C4-2B (cell line): Measurements from ENCODE around the gene NEUROD1.
"Not testable (repeated sequence)": the region's sequence is repeated elsewhere in the genome, so short reads cannot be mapped to it uniquely, and the experiment has no call there.

ENCODE experiments used
- H3K27ac ChIP-seq: fragments of 450-650 bp; 2 replicates; pipeline ENCODE4 v1.5.1; 2017
- CTCF ChIP-seq: fragments of 450-650 bp; conservative IDR thresholded peaks from 2 replicates; pipeline ENCODE4 v1.5.1; 2017; ENCODE audit warnings: mild to moderate bottlenecking
- ZFX ChIP-seq: fragments of 450-650 bp; IDR thresholded peaks from 2 replicates; pipeline ENCODE4 v1.6.1; 2017

Gene NEUROD1

GRCh38 chr2:181680055-181680936 is at the start of gene NEUROD1:
Gene NEUROD1 (minus strand): TSS chr2:181680517. CDS start chr2:181678860, 1,657 bp downstream.
- no peak within 1 kb of the TSS for H3K27ac ChIP-seq
- TF ChIP-seq ZFX (no peak), CTCF (no peak)

- TF ChIP-seq ZFX (no peak), CTCF (no peak)
- no peak overlapping the region for H3K27ac ChIP-seq
Observed at GRCh38 chr2:181725476-181725875, 45.2 kb upstream of the NEUROD1 start.

DNA sequence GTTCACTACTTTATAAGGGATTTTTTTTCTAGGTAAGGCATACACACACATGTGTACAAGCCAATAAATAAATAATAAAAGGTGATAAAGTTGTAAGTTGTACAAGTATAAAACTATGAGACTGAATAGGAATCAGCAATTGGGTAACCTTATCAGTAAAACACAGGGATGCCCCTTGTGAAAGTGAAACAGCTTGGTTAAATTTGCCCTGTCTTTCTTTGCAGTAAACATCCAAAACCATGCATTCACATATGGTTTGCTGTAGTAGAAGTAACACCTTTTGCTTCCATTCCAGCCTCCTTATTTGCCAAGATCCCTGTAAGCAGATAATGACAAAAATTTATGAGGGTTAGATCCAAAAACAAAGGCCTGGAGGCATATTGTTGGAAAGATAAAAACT is 44.3 kb upstream of the NEUROD1 start:
- TF ChIP-seq CTCF (no peak), ZFX (no peak)
- no peak overlapping the region for H3K27ac ChIP-seq

GRCh38 chr2:181723731-181724130 is 43.4 kb upstream of the NEUROD1 start:
- H3K27ac ChIP-seq, result no peak overlapping the region
- no peak for TF ChIP-seq ZFX
- no peak for TF ChIP-seq CTCF

DNA sequence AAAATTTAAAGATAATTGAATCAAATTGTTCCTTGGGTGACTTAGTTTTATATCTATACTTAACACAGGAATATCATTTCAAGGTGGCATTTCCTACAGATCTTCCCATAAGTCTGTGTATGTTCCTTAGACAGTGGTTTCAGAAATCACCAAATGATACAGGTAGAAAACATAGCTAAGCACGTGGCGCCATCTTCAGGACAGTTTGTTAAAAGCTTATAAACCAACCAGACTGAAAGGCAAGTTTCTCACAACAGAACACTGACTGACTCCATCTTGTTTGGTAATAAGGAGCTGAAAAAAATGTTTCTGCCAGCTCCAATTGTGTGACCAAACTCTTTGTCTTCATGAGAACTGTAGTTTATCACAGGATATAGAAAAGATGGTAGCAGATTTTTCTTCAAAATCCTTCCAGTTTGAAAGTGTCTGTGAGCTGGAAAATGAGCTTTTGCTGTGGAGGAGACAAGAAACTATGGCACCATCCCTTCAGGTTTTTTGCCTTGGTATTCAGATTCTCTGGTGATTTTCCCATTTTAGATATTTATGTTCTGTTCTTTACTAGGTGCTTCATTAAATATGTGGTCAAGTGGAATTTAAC is 34.8 kb upstream of the NEUROD1 start:
- TF ChIP-seq CTCF, result peak; percentile 74
- TF ChIP-seq ZFX, result no peak
- H3K27ac ChIP-seq, result no peak overlapping the region

- not testable (repeated sequence) for H3K27ac ChIP-seq
Observed at GRCh38 chr2:181711051-181711450, 30.7 kb upstream of the NEUROD1 start.

DNA sequence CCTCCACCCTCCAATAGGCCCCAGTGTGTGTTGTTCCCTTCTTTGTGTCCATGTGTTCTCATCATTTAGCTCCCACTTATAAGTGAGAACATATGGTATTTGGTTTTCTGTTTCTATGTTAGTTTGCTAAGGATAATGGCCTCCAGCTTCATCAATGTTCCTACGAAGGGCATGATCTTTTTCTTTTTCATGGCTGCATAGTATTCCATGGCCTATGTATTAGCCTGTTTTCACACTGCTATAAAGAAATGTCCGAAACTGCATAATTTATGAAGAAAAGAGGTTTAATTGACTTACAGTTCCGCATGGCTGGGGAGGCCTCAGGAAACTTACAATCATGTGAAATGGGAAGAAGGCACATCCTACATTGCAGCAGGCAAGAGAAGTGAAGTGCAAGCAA is 22.2 kb upstream of the NEUROD1 start:
- H3K27ac ChIP-seq, result not testable (repeated sequence)

GRCh38 chr2:181698223-181698622 is 17.9 kb upstream of the NEUROD1 start:
- no peak for TF ChIP-seq CTCF
- TF ChIP-seq ZFX, result no peak
- H3K27ac ChIP-seq, result no peak overlapping the region
